GM12865 (cell line): ENCODE results near the gene MIA2.

Experiments
- DNase-seq: peaks from one replicate; pipeline ENCODE4 v3.0.0; 2010; ENCODE audit warnings: low read depth
- H3K4me3 ChIP-seq: 2 replicates; pipeline ENCODE4 v1.5.1; 2011; ENCODE audit warnings: mild to moderate bottlenecking, low read depth, low read length, control low read depth
- TF ChIP-seq, protein P1 (sequence below): IDR thresholded peaks from 2 replicates; pipeline ENCODE4 v1.5.1; 2011; ENCODE audit warnings: low read length, control low read depth, low read depth, inconsistent platforms; ENCODE audit not compliant: insufficient read depth; ENCODE audit errors: missing control alignments

The MIA2 gene

DNA sequence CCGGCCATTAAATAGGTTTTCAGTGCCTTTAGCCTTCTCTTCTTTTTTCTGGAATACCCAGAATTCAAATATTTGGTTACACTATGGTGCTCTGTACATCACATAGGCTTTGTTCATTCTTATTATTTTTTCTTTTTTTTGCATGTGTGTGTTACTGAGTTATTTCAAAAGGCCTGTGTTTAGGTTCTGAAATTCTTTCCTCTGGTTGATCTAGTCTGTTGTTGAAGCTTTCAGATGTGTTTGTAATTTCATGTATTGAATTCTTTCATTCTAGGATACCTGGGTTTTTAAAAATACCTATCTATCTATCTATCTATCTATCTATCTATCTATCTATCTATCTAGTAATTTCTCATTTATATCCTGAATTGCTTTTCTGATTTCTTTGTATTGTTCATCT, 131.6 kb downstream of the MIA2 start:
- TF ChIP-seq, protein P1, sequence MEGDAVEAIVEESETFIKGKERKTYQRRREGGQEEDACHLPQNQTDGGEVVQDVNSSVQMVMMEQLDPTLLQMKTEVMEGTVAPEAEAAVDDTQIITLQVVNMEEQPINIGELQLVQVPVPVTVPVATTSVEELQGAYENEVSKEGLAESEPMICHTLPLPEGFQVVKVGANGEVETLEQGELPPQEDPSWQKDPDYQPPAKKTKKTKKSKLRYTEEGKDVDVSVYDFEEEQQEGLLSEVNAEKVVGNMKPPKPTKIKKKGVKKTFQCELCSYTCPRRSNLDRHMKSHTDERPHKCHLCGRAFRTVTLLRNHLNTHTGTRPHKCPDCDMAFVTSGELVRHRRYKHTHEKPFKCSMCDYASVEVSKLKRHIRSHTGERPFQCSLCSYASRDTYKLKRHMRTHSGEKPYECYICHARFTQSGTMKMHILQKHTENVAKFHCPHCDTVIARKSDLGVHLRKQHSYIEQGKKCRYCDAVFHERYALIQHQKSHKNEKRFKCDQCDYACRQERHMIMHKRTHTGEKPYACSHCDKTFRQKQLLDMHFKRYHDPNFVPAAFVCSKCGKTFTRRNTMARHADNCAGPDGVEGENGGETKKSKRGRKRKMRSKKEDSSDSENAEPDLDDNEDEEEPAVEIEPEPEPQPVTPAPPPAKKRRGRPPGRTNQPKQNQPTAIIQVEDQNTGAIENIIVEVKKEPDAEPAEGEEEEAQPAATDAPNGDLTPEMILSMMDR, result no peak
- no peak for DNase-seq
- H3K4me3 ChIP-seq, result no peak overlapping the region

DNA sequence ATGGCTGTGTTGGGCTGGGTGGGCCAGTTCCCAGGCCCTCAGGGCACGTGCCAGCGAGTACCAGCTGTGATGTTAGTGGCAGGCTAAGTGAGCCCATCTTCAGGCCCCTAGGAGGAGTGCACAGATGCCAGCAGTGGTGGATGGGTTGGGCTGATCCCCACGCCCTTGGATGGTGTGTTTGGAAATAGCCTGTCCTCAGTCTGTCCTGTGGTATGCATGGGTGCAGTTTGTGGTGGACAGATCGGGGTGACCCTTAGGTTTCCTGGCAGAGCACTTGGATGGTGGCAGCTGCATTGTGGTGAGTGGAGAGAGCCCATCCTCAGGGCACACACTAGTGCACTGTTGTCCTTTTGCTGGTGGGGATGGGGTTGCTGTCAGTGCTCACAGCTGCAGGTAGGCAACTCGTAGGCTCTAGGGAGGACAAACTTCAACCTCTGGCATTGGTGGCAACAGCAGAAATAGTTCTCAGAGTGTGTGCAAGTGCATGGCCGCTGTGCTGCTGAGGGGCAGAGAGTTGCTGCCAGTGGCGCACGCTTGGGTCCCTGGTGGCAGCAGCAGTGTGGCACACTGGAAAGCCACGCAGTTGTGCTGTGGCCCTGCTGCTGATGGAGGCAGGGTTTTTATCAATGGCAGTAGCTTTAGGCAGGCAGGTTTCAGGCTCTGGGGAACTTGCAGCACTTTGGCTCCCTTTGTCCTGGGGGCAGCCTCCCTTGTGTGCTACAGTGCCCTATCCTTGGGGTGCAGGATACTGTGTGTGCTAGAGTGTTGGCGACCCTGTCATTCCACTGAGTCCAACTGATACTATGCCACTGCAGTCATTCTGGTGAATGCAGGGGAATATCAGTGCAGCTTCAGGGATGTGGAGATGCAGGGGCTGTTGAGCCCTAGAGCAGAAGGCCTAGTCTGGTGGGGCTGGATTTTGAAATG, 133.0 kb downstream of the MIA2 start:
- TF ChIP-seq, protein P1, result no peak
- H3K4me3 ChIP-seq, result no peak overlapping the region
- DNase-seq, result no peak

- no peak for DNase-seq
- H3K4me3 ChIP-seq, result no peak overlapping the region
- TF ChIP-seq, protein P1, result no peak
Observed at GRCh38 chr14:39367387-39367751, 133.7 kb downstream of the MIA2 start.

DNA sequence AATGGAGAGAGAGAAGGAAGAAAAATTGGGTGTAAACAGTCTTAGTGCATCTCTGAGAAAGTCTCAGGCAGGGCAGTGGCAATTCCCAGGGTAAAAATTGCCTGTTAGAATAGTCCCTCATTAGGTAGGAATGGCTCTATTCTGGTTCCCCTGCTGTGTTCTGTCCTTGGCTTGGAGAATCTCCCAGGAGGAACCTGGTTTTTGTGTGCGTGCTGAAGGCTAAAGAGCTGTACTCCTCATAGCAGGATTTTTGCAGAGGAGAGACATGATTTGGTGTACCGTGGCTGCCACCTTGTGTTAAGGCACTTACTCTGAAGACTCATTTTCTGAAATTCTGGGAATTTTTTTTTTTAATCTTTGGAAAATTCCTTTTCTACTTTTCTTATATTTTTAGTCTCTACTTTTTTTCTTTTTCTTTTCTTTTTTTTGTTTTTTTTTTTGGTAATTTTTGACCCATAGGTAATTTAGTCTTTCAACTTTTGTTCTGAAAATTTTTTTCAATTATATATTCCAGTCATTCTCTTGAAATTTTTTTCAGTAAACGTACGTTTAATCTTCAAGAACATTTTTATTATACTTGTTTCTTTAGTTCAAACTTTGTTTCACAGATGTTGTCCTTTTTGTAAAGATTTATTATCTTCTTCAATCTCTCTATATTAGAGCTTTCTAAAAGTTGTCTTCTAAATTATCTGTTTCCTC, 134.7 kb downstream of the MIA2 start:
- DNase-seq, result peak; percentile 47
- TF ChIP-seq, protein P1, result peak; percentile 38

GRCh38 chr14:39369029-39369428, 135.3 kb downstream of the MIA2 start:
- TF ChIP-seq, protein P1, result no peak
- no peak for DNase-seq
- H3K4me3 ChIP-seq, result no peak overlapping the region

More for the DNA sequence above, 134.7 kb downstream of the MIA2 start:
- H3K4me3 ChIP-seq, result no peak overlapping the region

- H3K4me3 ChIP-seq, result no peak overlapping the region
- DNase-seq, result no peak
Observed at GRCh38 chr14:39370415-39370814, 136.7 kb downstream of the MIA2 start.

More at GRCh38 chr14:39370415-39370814, 136.7 kb downstream of the MIA2 start:
- TF ChIP-seq, protein P1, result no peak
